Uterus (tissue), 2 donors: ENCODE data around the gene RASSF8.

Experiments used
- POLR2A ChIP-seq, 2 donors: fragments of 450-650 bp; IDR thresholded peaks; one replicate each; pipeline ENCODE4 v1.6.1; 2016; ENCODE audit warnings: antibody characterized with exemption in 2 of 2, mild to moderate bottlenecking in 1 of 2, moderate library complexity in 1 of 2
- TF ChIP-seq, protein P1 (sequence below), 4 experiments: fragments of 200-600 bp in 2 of 4; fragments of 450-650 bp in 2 of 4; sonication (generic) in 2 of 4; IDR thresholded peaks; one replicate each; pipeline ENCODE4 v1.5.1; 2016 to 2019; ENCODE audit warnings: antibody characterized with exemption in 4 of 4, mild to moderate bottlenecking in 2 of 4, moderate library complexity in 1 of 4

DNA sequence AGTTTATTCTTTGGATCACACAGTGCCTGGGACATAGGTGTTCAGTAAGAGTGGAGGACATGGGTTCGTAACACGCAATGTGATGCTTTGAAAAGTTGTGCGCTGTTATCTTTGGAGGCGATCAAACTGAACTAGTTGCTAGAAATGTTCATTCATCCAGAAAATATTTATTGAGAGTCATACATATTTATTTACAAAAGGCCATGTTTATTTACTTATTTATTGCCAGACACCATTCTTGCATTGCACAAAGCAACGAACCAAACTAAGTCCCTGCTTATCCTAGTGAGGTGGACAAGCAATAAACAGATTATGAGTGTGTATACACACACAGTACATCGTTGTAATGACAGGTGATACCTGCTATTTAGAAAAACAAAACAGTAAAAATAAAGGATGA lies 153.8 kb downstream of the RASSF8 start:
- TF ChIP-seq, protein P1, sequence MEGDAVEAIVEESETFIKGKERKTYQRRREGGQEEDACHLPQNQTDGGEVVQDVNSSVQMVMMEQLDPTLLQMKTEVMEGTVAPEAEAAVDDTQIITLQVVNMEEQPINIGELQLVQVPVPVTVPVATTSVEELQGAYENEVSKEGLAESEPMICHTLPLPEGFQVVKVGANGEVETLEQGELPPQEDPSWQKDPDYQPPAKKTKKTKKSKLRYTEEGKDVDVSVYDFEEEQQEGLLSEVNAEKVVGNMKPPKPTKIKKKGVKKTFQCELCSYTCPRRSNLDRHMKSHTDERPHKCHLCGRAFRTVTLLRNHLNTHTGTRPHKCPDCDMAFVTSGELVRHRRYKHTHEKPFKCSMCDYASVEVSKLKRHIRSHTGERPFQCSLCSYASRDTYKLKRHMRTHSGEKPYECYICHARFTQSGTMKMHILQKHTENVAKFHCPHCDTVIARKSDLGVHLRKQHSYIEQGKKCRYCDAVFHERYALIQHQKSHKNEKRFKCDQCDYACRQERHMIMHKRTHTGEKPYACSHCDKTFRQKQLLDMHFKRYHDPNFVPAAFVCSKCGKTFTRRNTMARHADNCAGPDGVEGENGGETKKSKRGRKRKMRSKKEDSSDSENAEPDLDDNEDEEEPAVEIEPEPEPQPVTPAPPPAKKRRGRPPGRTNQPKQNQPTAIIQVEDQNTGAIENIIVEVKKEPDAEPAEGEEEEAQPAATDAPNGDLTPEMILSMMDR (IDR thresholded peaks at IDR 0.05), result no peak
- no peak for TF ChIP-seq POLR2A (IDR thresholded peaks at IDR 0.05)
